ENCODE data around the gene C6orf132.

- no peak for TF ChIP-seq CTCF (IDR thresholded peaks at IDR 0.05)
- no peak for TF ChIP-seq POLR2A (IDR thresholded peaks at IDR 0.05; ENCODE audit: low read depth)
These were observed 5.8 kb downstream of the C6orf132 start for GRCh38 chr6:42136508-42137193.

Data from esophagus muscularis mucosa (tissue), 3 donors.